ENCODE results near the gene DEFB123.
"Not testable (repeated sequence)": the region's sequence is repeated elsewhere in the genome, so short reads cannot be mapped to it uniquely, and the experiment has no call there.

Gene DEFB123

GRCh38 chr20:31454361-31454760 is 13.9 kb downstream of the DEFB123 start:
- Histone ChIP-seq H3K27me3 (ENCODE audit: control insufficient read depth, insufficient read depth, low read length) (no peaks in the 10 kb centered on the region), H3K79me2 (no peaks in the 10 kb centered on the region), H3K4me1 (no peaks in the 10 kb centered on the region), H3K4me3 (ENCODE audit: low read depth, low read length) (no peak overlapping the region), H3K36me3 (ENCODE audit: control insufficient read depth, insufficient read depth, low read length) (no peaks in the 10 kb centered on the region), H3K27ac (no peak overlapping the region), H2AFZ (no peak overlapping the region), H3K4me2 (ENCODE audit: low read length) (no peak overlapping the region), H3K9ac (no peak overlapping the region), H3K9me3 (ENCODE audit: control insufficient read depth, low read length) (no peaks in the 10 kb centered on the region)
- no peak for TF ChIP-seq CTCF (IDR thresholded peaks at IDR 0.05)

- not testable (repeated sequence) for H2AFZ ChIP-seq; H3K36me3 ChIP-seq (ENCODE audit: control insufficient read depth, insufficient read depth, low read length); H3K27me3 ChIP-seq (ENCODE audit: control insufficient read depth, insufficient read depth, low read length); H3K9me3 ChIP-seq (ENCODE audit: control insufficient read depth, low read length); H3K4me3 ChIP-seq (ENCODE audit: low read depth, low read length); H3K4me1 ChIP-seq; H3K9ac ChIP-seq; H3K79me2 ChIP-seq; H3K4me2 ChIP-seq (ENCODE audit: low read length); H3K27ac ChIP-seq
Observed at GRCh38 chr20:31470946-31471345, 30.5 kb downstream of the DEFB123 start.

GRCh38 chr20:31472395-31473330 is 32.2 kb downstream of the DEFB123 start:
- no peak for TF ChIP-seq CTCF (IDR thresholded peaks at IDR 0.05)
- no peak overlapping the region for H2AFZ ChIP-seq
- H3K36me3 ChIP-seq (ENCODE audit: control insufficient read depth, insufficient read depth, low read length) = no peaks in the 10 kb centered on the region
- no peak overlapping the region for H3K4me2 ChIP-seq (ENCODE audit: low read length)
- H3K27ac ChIP-seq = no peak overlapping the region
- no peaks in the 10 kb centered on the region for H3K27me3 ChIP-seq (ENCODE audit: control insufficient read depth, insufficient read depth, low read length)
- H3K79me2 ChIP-seq = no peaks in the 10 kb centered on the region
- H3K4me3 ChIP-seq (ENCODE audit: low read depth, low read length) = no peak overlapping the region
- H3K4me1 ChIP-seq = no peaks in the 10 kb centered on the region
- H3K9ac ChIP-seq = no peak overlapping the region
- H3K9me3 ChIP-seq (ENCODE audit: control insufficient read depth, low read length) = no peaks in the 10 kb centered on the region

GRCh38 chr20:31473331-31474096 is 33.1 kb downstream of the DEFB123 start:
- no peak overlapping the region for H3K27ac ChIP-seq
- H2AFZ ChIP-seq = no peak overlapping the region
- no peak for TF ChIP-seq CTCF (IDR thresholded peaks at IDR 0.05)
- H3K9ac ChIP-seq = no peak overlapping the region
- no peaks in the 10 kb centered on the region for H3K4me1 ChIP-seq
- no peaks in the 10 kb centered on the region for H3K36me3 ChIP-seq (ENCODE audit: control insufficient read depth, insufficient read depth, low read length)
- H3K27me3 ChIP-seq (ENCODE audit: control insufficient read depth, insufficient read depth, low read length) = no peaks in the 10 kb centered on the region
- H3K9me3 ChIP-seq (ENCODE audit: control insufficient read depth, low read length) = no peaks in the 10 kb centered on the region
- H3K4me2 ChIP-seq (ENCODE audit: low read length) = no peak overlapping the region
- no peak overlapping the region for H3K4me3 ChIP-seq (ENCODE audit: low read depth, low read length)
- no peaks in the 10 kb centered on the region for H3K79me2 ChIP-seq

- Histone ChIP-seq H3K27ac (no peak overlapping the region), H3K9ac (no peak overlapping the region), H3K4me2 (ENCODE audit: low read length) (no peak overlapping the region), H2AFZ (no peak overlapping the region), H3K27me3 (ENCODE audit: control insufficient read depth, insufficient read depth, low read length) (no peaks in the 10 kb centered on the region), H3K4me1 (no peaks in the 10 kb centered on the region), H3K79me2 (no peaks in the 10 kb centered on the region), H3K36me3 (ENCODE audit: control insufficient read depth, insufficient read depth, low read length) (no peaks in the 10 kb centered on the region), H3K4me3 (ENCODE audit: low read depth, low read length) (no peak overlapping the region), H3K9me3 (ENCODE audit: control insufficient read depth, low read length) (no peaks in the 10 kb centered on the region)
- no peak for TF ChIP-seq CTCF (IDR thresholded peaks at IDR 0.05)
Observed at GRCh38 chr20:31474097-31474436, 33.6 kb downstream of the DEFB123 start.

All from parathyroid adenoma (tissue), 2 donors.